ENCODE results near the gene TTC14. TPM values are rescaled to one million over a fixed set of nuclear protein-coding genes. Genes with fewer than 3 reads are reported as not detected.

TTC14 gene
- total and polyA plus RNA-seq, 2 donors (not counting 3 experiments of a cell fraction or from before 2014, with no cell fraction given), result 14.5 to 33.6 TPM

DNA sequence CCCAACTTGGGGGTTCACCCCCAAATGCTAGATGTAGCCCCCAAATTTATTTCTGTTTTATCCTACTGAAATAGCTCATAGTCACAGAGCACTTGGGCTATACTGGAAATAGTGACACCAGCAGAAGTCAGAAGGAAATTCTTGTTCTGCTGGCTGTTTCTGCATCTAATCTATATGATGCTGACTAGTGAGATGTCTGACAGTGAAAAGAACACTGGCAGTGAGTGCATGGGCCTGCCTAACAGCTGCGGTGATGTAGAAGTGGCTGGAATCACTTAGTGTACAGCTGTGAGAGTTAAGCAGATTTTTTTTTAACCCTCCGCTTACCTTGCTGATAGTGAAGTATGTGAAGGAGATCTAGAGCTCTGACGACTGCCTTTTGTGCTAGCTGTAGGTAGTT is 14.0 kb downstream of the TTC14 start:
- Histone ChIP-seq H3K9me3 (replicated peaks; ENCODE audit: control insufficient read depth, insufficient read depth, low read length) (no peaks in the 10 kb centered on the region), H3K9me1 (replicated peaks; ENCODE audit: control insufficient read depth, extremely low read depth, insufficient read depth, low read length) (no peaks in the 10 kb centered on the region), H3K4me3 (replicated peaks in 1 of 3; ENCODE audit: insufficient read depth in 1 of 3, low read depth in 1 of 3, low read length in 3 of 3) (no peak overlapping the region), H3K79me2 (ENCODE audit: control insufficient read depth, insufficient read depth, low read length) (no peaks in the 10 kb centered on the region), H3K4me1 (ENCODE audit: control insufficient read depth, extremely low read depth, insufficient read depth, low read length) (no peaks in the 10 kb centered on the region), H3K9ac (replicated peaks; ENCODE audit: extremely low read depth, insufficient read depth, low read length) (no peak overlapping the region), H3K27ac (ENCODE audit: insufficient read depth, low read depth, low read length) (no peak overlapping the region), H3K4me2 (ENCODE audit: insufficient read depth, low read length) (no peak overlapping the region), H3K36me3 (ENCODE audit: control insufficient read depth in 2 of 2, extremely low read depth in 1 of 2, insufficient read depth in 2 of 2, low read length in 2 of 2) (peaks cover 0 to 9% of the 10 kb centered on the region in 2 experiments), H4K20me1 (replicated peaks; ENCODE audit: control insufficient read depth, extremely low read depth, insufficient read depth, low read length) (no peaks in the 10 kb centered on the region), H3K27me3 (ENCODE audit: control insufficient read depth in 2 of 2, insufficient read depth in 2 of 2, low read length in 2 of 2) (no peaks in the 10 kb centered on the region), H2AFZ (ENCODE audit: low read depth, low read length) (no peak overlapping the region)
- FAIRE-seq (no peak), DNase-seq (ENCODE audit: low read depth, low spot score) (no peak)
- BruUV-seq (replicated peaks), result no TSS peak
- CTCF ChIA-PET, result interaction anchor here (1.1 to 1.7 kb wide), 4 partner anchors 14 to 687 kb away, joined by 3 to 4 read pairs (median 4); partner anchors contain the start of gene TTC14
- POLR2A ChIA-PET, result no interaction called here
- TF ChIP-seq JUN (IDR thresholded peaks at IDR 0.05; ENCODE audit: borderline replicate concordance, insufficient read depth, insufficient read length, low read depth), result no peak
- TF ChIP-seq EZH2 (IDR thresholded peaks at IDR 0.05; ENCODE audit: borderline replicate concordance, low read depth, low read length, severe bottlenecking), result no peak
- TF ChIP-seq, protein P1, sequence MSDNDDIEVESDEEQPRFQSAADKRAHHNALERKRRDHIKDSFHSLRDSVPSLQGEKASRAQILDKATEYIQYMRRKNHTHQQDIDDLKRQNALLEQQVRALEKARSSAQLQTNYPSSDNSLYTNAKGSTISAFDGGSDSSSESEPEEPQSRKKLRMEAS (IDR thresholded peaks at IDR 0.05; ENCODE audit: insufficient read depth, insufficient read length), result no peak
- TF ChIP-seq, protein P2, sequence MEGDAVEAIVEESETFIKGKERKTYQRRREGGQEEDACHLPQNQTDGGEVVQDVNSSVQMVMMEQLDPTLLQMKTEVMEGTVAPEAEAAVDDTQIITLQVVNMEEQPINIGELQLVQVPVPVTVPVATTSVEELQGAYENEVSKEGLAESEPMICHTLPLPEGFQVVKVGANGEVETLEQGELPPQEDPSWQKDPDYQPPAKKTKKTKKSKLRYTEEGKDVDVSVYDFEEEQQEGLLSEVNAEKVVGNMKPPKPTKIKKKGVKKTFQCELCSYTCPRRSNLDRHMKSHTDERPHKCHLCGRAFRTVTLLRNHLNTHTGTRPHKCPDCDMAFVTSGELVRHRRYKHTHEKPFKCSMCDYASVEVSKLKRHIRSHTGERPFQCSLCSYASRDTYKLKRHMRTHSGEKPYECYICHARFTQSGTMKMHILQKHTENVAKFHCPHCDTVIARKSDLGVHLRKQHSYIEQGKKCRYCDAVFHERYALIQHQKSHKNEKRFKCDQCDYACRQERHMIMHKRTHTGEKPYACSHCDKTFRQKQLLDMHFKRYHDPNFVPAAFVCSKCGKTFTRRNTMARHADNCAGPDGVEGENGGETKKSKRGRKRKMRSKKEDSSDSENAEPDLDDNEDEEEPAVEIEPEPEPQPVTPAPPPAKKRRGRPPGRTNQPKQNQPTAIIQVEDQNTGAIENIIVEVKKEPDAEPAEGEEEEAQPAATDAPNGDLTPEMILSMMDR (IDR thresholded peaks at IDR 0.05; ENCODE audit: extremely low read depth in 1 of 2, insufficient read depth in 1 of 2, low read depth in 1 of 2, low read length in 2 of 2), result no peak
- no peak for TF ChIP-seq GATA2 (IDR thresholded peaks at IDR 0.05; ENCODE audit: insufficient read depth, insufficient read length, low read depth, low read length)
- TF ChIP-seq POLR2A (IDR thresholded peaks at IDR 0.05; ENCODE audit: low read depth, low read length), result no peak
- no peak for TF ChIP-seq POLR2AphosphoS5 (IDR thresholded peaks at IDR 0.05; ENCODE audit: insufficient read depth, low read depth, low read length)
- no peak for TF ChIP-seq MYC (IDR thresholded peaks at IDR 0.05; ENCODE audit: low read depth, low read length)
- TF ChIP-seq FOS (IDR thresholded peaks at IDR 0.05; ENCODE audit: borderline replicate concordance, insufficient read depth, low read length), result no peak
- intact Hi-C loops (cut with micrococcal nuclease), result no loop called here
- dilution Hi-C loops (cut with MboI; ENCODE audit: extremely low pct_ligation_motif_present, low sequenced_read_pairs), result no loop called here
